ENCODE results near the gene OTOS.

OTOS gene

GRCh38 chr2:240166761-240167587 is 26.5 kb upstream of the OTOS start:
- DNase-seq = no peak

DNA sequence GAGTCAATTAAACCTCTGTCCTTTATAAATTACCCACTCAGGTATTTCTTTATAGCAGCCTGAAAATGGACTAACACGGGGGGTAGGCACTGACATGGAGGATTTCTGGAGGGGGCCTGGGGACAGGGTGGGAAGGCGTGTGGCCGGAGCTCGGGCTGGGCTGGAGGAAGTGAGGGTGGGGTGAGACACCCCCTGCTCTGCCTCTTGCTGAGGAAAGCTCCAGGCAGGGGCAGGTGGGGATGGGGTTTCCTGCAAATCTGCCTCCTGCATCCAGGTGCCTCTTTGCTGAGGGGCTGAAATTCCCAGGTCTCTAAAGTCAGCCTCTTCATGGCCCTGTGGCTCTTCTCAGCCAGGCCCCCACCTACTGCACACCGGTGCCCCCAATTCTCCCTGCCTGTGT is 25.7 kb upstream of the OTOS start:
- no peak for DNase-seq

GRCh38 chr2:240165661-240166060 is 25.2 kb upstream of the OTOS start:
- DNase-seq = no peak

GRCh38 chr2:240165034-240165433 is 24.6 kb upstream of the OTOS start:
- DNase-seq = no peak

DNA sequence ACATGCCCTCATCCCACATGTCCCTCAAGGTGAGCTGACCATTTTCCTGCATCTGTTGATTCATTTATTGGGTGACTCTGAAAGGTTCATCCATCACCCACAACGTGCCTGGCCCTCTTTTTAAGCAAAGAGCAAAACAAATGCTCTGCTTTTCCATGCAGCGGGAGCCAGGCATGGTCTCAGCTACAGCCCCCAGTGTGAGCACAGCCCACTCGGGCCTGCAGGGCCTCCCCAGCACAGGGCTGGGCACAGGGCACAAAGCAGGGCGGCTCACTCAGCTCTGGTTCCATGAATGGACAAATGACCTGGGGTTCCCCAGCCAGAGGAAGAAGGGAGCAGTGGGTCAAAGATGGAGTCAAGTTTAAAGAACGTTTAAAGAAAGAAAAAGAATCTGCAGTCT is 24.1 kb upstream of the OTOS start:
- DNase-seq = no peak

- DNase-seq = no peak
Observed at GRCh38 chr2:240163844-240164574, 23.6 kb upstream of the OTOS start.

- no peak for DNase-seq
Observed at GRCh38 chr2:240162939-240163714, 22.7 kb upstream of the OTOS start.

DNA sequence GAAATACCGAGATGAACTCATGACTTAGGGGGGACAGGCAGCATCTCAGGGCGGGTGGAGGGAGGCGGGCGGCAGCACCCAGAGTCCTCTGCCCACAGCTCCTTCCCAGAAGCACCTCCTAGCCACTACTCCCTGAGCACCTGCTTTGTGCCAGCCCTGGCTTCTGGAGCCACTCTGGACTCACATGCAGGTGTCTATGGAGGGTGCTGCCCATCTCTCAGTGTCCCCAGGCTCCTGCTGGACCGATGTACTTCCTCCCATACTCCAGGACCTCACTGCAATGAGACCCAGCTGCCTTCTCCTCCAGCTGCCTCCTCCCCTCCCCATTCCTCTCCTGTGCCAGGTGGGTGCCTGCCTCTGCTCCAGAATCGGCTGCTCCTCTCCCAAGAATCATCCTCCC is 22.1 kb upstream of the OTOS start:
- no peak for DNase-seq

DNA sequence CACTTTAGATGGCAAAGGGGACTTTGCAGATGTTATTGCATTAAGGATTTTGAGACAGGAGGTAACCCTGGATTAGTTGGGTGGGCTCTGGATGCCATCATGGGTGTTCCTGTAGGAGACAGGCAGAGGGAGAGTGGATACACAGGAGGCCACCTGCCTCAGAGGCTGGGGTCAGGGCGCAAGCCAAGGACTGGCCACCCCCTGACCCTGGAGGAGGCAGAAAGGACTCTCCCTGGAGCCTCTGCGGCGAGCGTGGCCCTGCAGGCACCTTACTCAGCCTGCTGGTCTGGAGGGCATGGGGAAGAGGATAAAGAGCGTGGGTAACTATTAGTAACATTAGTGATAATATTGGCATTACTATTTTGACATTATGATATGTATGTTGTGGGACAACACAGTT is 21.6 kb upstream of the OTOS start:
- DNase-seq = no peak

GRCh38 chr2:240161087-240161750 is 20.8 kb upstream of the OTOS start:
- no peak for DNase-seq

GRCh38 chr2:240160291-240161086 is 20.0 kb upstream of the OTOS start:
- no peak for DNase-seq

DNA sequence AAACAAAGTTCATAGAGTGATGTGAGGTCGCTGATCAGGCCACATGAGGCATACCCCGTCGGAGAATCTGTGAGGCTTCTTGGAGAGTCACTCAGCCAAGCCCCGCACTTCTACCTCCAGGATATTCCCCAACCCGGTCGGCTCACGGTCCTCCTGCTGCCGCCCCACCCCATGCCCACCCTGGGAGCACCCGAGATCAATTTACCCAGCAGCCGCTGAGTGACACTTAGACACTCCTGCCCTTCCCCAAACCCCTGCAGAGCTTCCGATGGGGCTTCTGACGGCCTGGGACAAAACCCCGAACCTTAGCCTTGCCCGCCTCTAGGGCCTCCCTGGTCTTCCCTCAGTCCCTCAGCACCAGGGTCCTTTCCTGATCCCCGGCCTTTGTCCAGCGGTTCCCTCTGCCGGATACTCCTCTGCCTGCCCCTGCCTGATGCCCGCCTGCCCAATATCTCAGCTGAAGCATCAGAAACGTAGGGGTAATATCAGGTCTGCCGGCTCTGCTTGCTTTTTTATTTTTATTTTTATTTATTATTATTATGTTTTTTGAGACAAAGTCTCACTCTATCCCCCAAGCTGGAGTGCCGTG is 18.9 kb upstream of the OTOS start:
- no peak for DNase-seq

DNA sequence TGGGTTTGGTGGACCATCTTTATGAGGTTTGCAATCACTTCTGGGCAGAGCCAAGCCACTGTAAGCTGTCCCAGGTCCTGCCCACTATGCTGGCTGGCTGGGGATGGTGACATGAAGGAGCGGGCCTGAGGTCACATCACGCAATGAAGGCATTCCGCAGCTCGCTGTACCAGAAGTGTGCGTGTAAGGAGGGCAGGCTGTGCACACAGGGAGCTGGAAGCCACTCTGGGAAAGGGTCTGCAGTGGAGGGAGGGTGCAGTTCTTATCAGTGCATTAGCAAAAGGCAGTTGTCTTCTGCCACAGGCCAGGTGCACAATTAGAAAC is 16.7 kb upstream of the OTOS start:
- DNase-seq = no peak

DNA sequence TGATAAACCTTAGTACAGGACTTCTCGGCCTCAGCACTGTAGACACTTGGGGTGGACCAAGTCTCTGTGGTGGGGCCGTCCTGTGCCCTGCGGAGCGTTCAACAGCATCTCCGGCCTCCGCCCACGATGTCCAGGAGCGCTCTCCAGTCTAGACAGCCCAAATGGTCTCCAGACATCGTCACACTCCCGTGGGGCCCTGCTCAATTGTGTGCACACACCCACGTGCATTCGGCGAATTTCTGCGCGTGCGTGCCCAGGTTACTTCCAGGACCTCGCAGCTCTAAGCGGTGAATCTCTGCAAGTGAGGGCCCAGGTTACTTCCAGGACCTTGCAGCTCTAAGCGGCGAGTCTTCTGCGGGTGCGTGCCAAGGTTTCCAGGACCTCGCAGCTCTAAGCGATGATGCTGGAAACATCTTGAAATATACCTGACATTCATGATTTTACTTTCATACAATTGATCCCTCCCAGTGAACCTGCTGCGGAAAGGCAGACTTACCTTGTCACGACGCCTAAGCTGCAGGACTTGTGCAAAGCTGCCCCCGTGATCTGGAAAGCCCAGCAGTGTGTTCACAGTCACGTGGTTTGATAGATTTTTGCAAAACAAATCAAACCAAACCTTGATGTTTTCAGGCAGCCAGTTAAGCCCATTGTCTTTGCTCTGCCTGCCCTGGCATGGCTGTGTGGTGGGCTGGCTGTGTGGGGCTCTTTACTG is 16.1 kb upstream of the OTOS start:
- DNase-seq = no peak

- no peak for DNase-seq
Observed at GRCh38 chr2:240155745-240156390, 15.4 kb upstream of the OTOS start.

GRCh38 chr2:240155048-240155744 is 14.7 kb upstream of the OTOS start:
- DNase-seq = no peak

- DNase-seq = no peak
Observed at GRCh38 chr2:240154606-240155005, 14.1 kb upstream of the OTOS start.

DNA sequence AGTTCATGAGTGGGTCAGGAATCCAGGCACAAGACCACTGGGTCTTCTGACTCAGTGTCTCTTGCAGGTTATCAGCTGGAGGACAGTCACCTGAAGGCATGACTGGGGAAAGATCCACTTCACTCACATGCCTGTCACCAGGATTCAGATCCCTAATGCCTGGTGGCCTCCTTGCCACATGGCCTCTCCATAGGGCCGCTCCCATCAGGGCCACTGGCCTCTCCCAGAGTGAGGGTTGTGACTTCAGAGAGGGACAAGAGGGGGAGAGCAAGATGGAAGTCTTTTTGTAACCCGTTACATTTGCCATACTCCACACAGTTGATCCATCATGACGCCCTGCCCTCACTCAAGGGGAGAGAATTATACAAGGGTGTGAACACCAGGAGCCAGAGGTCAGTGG is 13.0 kb upstream of the OTOS start:
- DNase-seq = no peak

DNA sequence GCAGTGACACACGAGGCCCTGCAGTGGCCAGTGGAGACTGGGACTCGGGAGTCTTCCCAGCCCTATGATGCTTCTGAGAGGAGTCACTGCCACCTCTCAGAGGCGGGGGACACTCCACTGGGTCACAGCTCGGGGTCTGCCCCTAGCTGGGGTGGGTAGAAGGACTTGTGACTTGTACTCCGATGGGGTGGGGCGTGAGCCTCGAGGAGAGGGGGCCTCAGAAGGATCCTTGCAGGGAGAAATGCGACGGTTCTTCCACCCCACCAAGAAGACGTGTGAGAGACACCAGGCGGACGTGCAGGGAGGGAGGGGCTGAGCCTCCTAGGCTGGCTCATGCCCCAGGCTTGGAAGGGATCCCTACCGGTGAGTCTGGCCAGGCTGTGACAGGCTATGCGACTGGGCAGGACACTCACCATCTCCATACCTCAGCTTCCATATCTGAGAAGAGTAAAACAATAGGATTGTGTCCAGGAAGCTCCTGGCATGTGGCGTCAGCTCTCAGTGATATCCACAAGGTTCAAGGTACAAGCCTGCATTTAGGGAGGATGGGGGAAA is 11.1 kb upstream of the OTOS start:
- DNase-seq = no peak
